MCF 10A (cell line): Measurements from ENCODE around the gene CFAP77. TPM values are rescaled to one million over a fixed set of nuclear protein-coding genes. Genes with fewer than 3 reads are reported as not detected.

Experiments used
- BruUV-seq: library from RNA; stranded (reverse); fragments of 400-500 nt; replicated peaks from 2 replicates; lab custom pipeline; 2021; lab: Mats Ljungman, UMichigan
- CTCF ChIA-PET: fragments of 300-600 bp; sonication (Branson Sonifier 250); formaldehyde crosslinking; extraction: SDS; loops from one replicate; lab custom pipeline; 2021; ENCODE audit warnings: antibody characterized with exemption, inconsistent platforms; lab: Yijun Ruan, JAX
- POLR2A ChIA-PET: fragments of 300-600, 350-650 bp; sonication (Branson Sonifier 250); formaldehyde crosslinking; extraction: SDS; loops from one replicate; lab custom pipeline; 2020; ENCODE audit warnings: antibody characterized with exemption, inconsistent platforms; lab: Yijun Ruan, JAX
- DNase-seq: peaks from one replicate; pipeline ENCODE4 v3.0.0-alpha.2; 2018; ENCODE audit not compliant: unreplicated experiment
- H3K27ac Mint-ChIP-seq: one replicate; pipeline ENCODE4 v1.8.0; 2022; ENCODE audit warnings: mild to moderate bottlenecking, low read depth, mixed read lengths; ENCODE audit not compliant: unreplicated experiment
- H3K27me3 Mint-ChIP-seq: one replicate; pipeline ENCODE4 v1.8.0; 2022; ENCODE audit warnings: mixed read lengths; ENCODE audit not compliant: insufficient read depth, unreplicated experiment
- H3K36me3 Mint-ChIP-seq: one replicate; pipeline ENCODE4 v1.8.0; 2022; ENCODE audit warnings: mild to moderate bottlenecking, moderate library complexity, mixed read lengths; ENCODE audit not compliant: insufficient read depth, unreplicated experiment
- H3K4me1 Mint-ChIP-seq: one replicate; pipeline ENCODE4 v1.8.0; 2022; ENCODE audit warnings: mixed read lengths; ENCODE audit not compliant: insufficient read depth, unreplicated experiment
- H3K4me3 Mint-ChIP-seq: one replicate; pipeline ENCODE4 v1.8.0; 2022; ENCODE audit warnings: mild to moderate bottlenecking, moderate library complexity, mixed read lengths; ENCODE audit not compliant: unreplicated experiment
- H3K9me3 Mint-ChIP-seq: one replicate; pipeline ENCODE4 v1.8.0; 2022; ENCODE audit warnings: mixed read lengths; ENCODE audit not compliant: unreplicated experiment
- intact Hi-C: fragments of 100-400 bp; cut with micrococcal nuclease; formaldehyde crosslinking; loops from 2 replicates; pipeline ENCODE4 v1.14.1; 2022
- total RNA-seq: library from RNA; stranded (reverse); gene quantifications from 2 replicates; pipeline ENCODE4 v1.2.3, GENCODE V29; 2022
- TF ChIP-seq, protein P1 (sequence below): fragments of 200-600 bp; IDR thresholded peaks from one replicate; pipeline ENCODE4 v1.8.0; 2022; ENCODE audit warnings: antibody characterized with exemption, mild to moderate bottlenecking; ENCODE audit not compliant: unreplicated experiment

CFAP77 gene
- total RNA-seq, 1 experiment from 2014 or later = not detected

- H3K27ac Mint-ChIP-seq = no peak overlapping the region
- CTCF ChIA-PET = no interaction called here
- no peak overlapping the region for H3K4me3 Mint-ChIP-seq
- H3K4me1 Mint-ChIP-seq = no peaks in the 10 kb centered on the region
- intact Hi-C loops = no loop called here
- BruUV-seq = no TSS peak
- peaks cover 14% of the 10 kb centered on the region for H3K27me3 Mint-ChIP-seq
- no peaks in the 10 kb centered on the region for H3K36me3 Mint-ChIP-seq
- POLR2A ChIA-PET = no interaction called here
- DNase-seq = no peak
- peaks cover 14% of the 10 kb centered on the region for H3K9me3 Mint-ChIP-seq
- TF ChIP-seq, protein P1, sequence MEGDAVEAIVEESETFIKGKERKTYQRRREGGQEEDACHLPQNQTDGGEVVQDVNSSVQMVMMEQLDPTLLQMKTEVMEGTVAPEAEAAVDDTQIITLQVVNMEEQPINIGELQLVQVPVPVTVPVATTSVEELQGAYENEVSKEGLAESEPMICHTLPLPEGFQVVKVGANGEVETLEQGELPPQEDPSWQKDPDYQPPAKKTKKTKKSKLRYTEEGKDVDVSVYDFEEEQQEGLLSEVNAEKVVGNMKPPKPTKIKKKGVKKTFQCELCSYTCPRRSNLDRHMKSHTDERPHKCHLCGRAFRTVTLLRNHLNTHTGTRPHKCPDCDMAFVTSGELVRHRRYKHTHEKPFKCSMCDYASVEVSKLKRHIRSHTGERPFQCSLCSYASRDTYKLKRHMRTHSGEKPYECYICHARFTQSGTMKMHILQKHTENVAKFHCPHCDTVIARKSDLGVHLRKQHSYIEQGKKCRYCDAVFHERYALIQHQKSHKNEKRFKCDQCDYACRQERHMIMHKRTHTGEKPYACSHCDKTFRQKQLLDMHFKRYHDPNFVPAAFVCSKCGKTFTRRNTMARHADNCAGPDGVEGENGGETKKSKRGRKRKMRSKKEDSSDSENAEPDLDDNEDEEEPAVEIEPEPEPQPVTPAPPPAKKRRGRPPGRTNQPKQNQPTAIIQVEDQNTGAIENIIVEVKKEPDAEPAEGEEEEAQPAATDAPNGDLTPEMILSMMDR = no peak
Measured at GRCh38 chr9:132536124-132536523, 126.1 kb downstream of the CFAP77 start.

DNA sequence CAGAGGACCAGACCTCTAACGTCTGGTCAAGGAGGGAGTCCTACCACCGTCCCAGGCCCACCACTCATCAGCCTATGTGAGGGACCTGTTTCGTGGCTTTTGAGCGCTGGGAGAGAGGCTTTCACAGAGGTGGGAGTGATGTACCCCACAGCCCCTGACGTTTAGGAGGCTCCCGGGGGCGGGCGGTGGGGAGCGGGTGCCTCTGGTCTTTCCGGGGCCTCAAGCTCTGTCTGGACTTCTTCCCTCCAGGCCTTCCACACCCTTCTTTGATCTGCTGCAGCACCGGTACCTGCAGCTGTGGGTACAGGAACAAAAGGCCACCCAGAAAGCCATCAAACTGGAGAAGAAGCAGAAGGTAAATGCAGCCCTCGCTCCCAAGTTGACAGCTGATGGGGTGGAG is 127.3 kb downstream of the CFAP77 start:
- Mint-ChIP-seq H3K9me3 (peaks cover 14% of the 10 kb centered on the region), H3K4me1 (no peaks in the 10 kb centered on the region), H3K36me3 (no peaks in the 10 kb centered on the region), H3K4me3 (no peak overlapping the region), H3K27ac (no peak overlapping the region), H3K27me3 (peaks cover 2% of the 10 kb centered on the region)
- TF ChIP-seq, protein P1 = no peak
- ChIA-PET CTCF (interaction anchor here (0.6 to 1.5 kb wide), 2 partner anchors 22 to 30 kb away, joined by 3 to 4 read pairs; no protein-coding TSS in a partner anchor), POLR2A (interaction anchor here (0.5 kb wide), 1 partner anchor 87 kb away, joined by 3 read pairs; no protein-coding TSS in a partner anchor)
- no peak for DNase-seq
- no TSS peak for BruUV-seq
- intact Hi-C loops = no loop called here

DNA sequence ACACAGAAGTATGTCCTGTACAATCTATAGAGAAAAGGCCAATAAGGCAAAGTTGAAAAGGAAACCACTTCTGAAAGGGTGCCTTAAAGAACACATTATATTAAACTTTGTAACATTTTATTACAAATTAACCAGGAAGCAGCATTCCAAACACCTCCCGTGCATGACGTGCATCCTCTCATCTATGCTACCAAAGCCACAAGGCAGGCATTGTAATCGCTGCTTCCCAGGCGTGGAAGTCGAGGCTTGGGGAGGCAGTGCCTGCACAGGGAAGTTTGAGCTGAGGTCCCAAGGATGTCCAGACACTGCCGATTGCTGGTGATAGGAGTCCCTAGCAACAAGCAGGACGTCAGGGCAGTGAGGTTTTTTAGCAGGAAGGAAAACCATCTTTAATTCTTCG is 128.1 kb downstream of the CFAP77 start:
- intact Hi-C loops = no loop called here
- DNase-seq = no peak
- POLR2A ChIA-PET = no interaction called here
- Mint-ChIP-seq H3K4me3 (no peak overlapping the region), H3K27ac (no peak overlapping the region), H3K4me1 (no peaks in the 10 kb centered on the region), H3K27me3 (peaks cover 5% of the 10 kb centered on the region), H3K36me3 (no peaks in the 10 kb centered on the region), H3K9me3 (peaks cover 14% of the 10 kb centered on the region)
- TF ChIP-seq, protein P1 = no peak
- CTCF ChIA-PET = interaction anchor here (0.6 to 1.5 kb wide), 4 partner anchors 17 to 1570 kb away, joined by 3 to 4 read pairs (median 3); no protein-coding TSS in a partner anchor
- no TSS peak for BruUV-seq

GRCh38 chr9:132539096-132539495 is 129.1 kb downstream of the CFAP77 start:
- POLR2A ChIA-PET = no interaction called here
- no peak for DNase-seq
- peaks cover 14% of the 10 kb centered on the region for H3K9me3 Mint-ChIP-seq
- H3K4me1 Mint-ChIP-seq = no peaks in the 10 kb centered on the region
- H3K36me3 Mint-ChIP-seq = no peaks in the 10 kb centered on the region
- no peak overlapping the region for H3K4me3 Mint-ChIP-seq
- peaks cover 15% of the 10 kb centered on the region for H3K27me3 Mint-ChIP-seq
- H3K27ac Mint-ChIP-seq = no peak overlapping the region
- BruUV-seq = no TSS peak
- TF ChIP-seq, protein P1 = no peak
- CTCF ChIA-PET = no interaction called here
- intact Hi-C loops = no loop called here
